Activated naive CD4-positive, alpha-beta T cell (primary cell): ENCODE measurements around the gene RRAGB.
"Not testable (repeated sequence)": the region's sequence is repeated elsewhere in the genome, so short reads cannot be mapped to it uniquely, and the experiment has no call there.

Experiments used
- DNase-seq, 4 experiments: peaks; one replicate each; lab custom pipeline; 2025; lab: John Stamatoyannopoulos, UW

RRAGB gene

GRCh38 chrX:55717521-55718497 lies at the start of gene RRAGB:
Gene RRAGB, plus strand, starts transcription at chrX:55717749. Its CDS starts 579 bp downstream, at chrX:55718328.
- peak; percentile 44 to 86 (median 61) for DNase-seq

- no peak for DNase-seq
Observed at GRCh38 chrX:55668084-55668483, 49.5 kb upstream of the RRAGB start.

- peak in 1 of 4 experiments; percentile 18 for DNase-seq
Observed at GRCh38 chrX:55688579-55688978, 29.0 kb upstream of the RRAGB start.

- no peak for DNase-seq
Observed at GRCh38 chrX:55695227-55696018, 22.1 kb upstream of the RRAGB start.

GRCh38 chrX:55697381-55697780 lies 20.2 kb upstream of the RRAGB start:
- no peak for DNase-seq

GRCh38 chrX:55702671-55703070 lies 14.9 kb upstream of the RRAGB start:
- DNase-seq, result no peak

- not testable (repeated sequence) for DNase-seq
Observed at GRCh38 chrX:55703436-55703835, 14.1 kb upstream of the RRAGB start.

GRCh38 chrX:55705066-55705465 lies 12.5 kb upstream of the RRAGB start:
- DNase-seq, result not testable (repeated sequence)

- no peak for DNase-seq
Observed at GRCh38 chrX:55709735-55710134, 7.8 kb upstream of the RRAGB start.

- DNase-seq, result no peak
Observed at GRCh38 chrX:55710701-55711100, 6.8 kb upstream of the RRAGB start.

- no peak for DNase-seq
Observed at GRCh38 chrX:55713631-55714030, 3.9 kb upstream of the RRAGB start.

GRCh38 chrX:55714161-55714560 lies 3.4 kb upstream of the RRAGB start:
- no peak for DNase-seq

- no peak for DNase-seq
Observed at GRCh38 chrX:55715847-55716246, 1.7 kb upstream of the RRAGB start.

GRCh38 chrX:55716937-55717336 lies 612 bp upstream of the RRAGB start:
- DNase-seq, result no peak

- DNase-seq, result no peak
Observed at GRCh38 chrX:55731826-55732225, 14.3 kb downstream of the RRAGB start.

GRCh38 chrX:55738969-55739368 lies 21.4 kb downstream of the RRAGB start:
- DNase-seq, result no peak

GRCh38 chrX:55742649-55743048 lies 25.1 kb downstream of the RRAGB start:
- no peak for DNase-seq

GRCh38 chrX:55748463-55748862 lies 30.9 kb downstream of the RRAGB start:
- DNase-seq, result not testable (repeated sequence)

GRCh38 chrX:55750256-55750655 lies 32.7 kb downstream of the RRAGB start:
- DNase-seq, result no peak

GRCh38 chrX:55754861-55755294 lies 37.3 kb downstream of the RRAGB start:
- no peak for DNase-seq

GRCh38 chrX:55758033-55758432 lies 40.5 kb downstream of the RRAGB start:
- no peak for DNase-seq

GRCh38 chrX:55759478-55759877 lies 41.9 kb downstream of the RRAGB start:
- DNase-seq, result no peak

GRCh38 chrX:55767100-55767499 lies 49.6 kb downstream of the RRAGB start:
- DNase-seq, result no peak
